HepG2 (cell line): ENCODE data around the gene TLR9. TPM values are rescaled to one million over a fixed set of nuclear protein-coding genes. Genes with fewer than 3 reads are reported as not detected.
A peak's percentile ranks its signal among the peaks of the same experiment; 100 is the strongest.

Source experiments
- ATM ChIP-seq: fragments of 450-650 bp; IDR thresholded peaks from 2 replicates; pipeline ENCODE4 v1.7.1; 2017; ENCODE audit warnings: mild to moderate bottlenecking, borderline replicate concordance
- E2F1 ChIP-seq: sonication (generic); formaldehyde crosslinking; IDR thresholded peaks from 2 replicates; pipeline ENCODE4 v1.5.0; 2020; ENCODE audit warnings: missing genetic modification reagents
- EZH2 ChIP-seq: conservative IDR thresholded peaks from 2 replicates; pipeline ENCODE4 v1.6.1; 2012; ENCODE audit warnings: mild to moderate bottlenecking, low read depth, low read length, moderate library complexity
- FIP1L1 ChIP-seq: fragments of 200-400 bp; formaldehyde crosslinking; IDR thresholded peaks from 2 replicates; pipeline ENCODE4 v1.6.1; 2018; ENCODE audit warnings: low read depth, mild to moderate bottlenecking, low read length, moderate library complexity, borderline replicate concordance; ENCODE audit not compliant: insufficient read depth
- KDM3A ChIP-seq: IDR thresholded peaks from 2 replicates; pipeline ENCODE4 v1.6.1; 2018; ENCODE audit warnings: low read depth, missing compliant biosample characterization
- KLF12 ChIP-seq: sonication (generic); formaldehyde crosslinking; IDR thresholded peaks from 2 replicates; pipeline ENCODE4 v1.4.0; 2020; ENCODE audit warnings: missing genetic modification reagents, borderline replicate concordance
- MEIS2 ChIP-seq: sonication (generic); formaldehyde crosslinking; IDR thresholded peaks from 2 replicates; pipeline ENCODE4 v1.9.0; 2021; ENCODE audit warnings: mild to moderate bottlenecking, missing genetic modification reagents
- RBFOX2 ChIP-seq: fragments of 200-400 bp; formaldehyde crosslinking; IDR thresholded peaks from 2 replicates; pipeline ENCODE4 v1.6.1; 2017; ENCODE audit warnings: low read depth, mild to moderate bottlenecking, low read length
- SNAPC5 ChIP-seq: sonication (generic); formaldehyde crosslinking; IDR thresholded peaks from 2 replicates; pipeline ENCODE4 v1.8.1; 2023; ENCODE audit warnings: mild to moderate bottlenecking, missing genetic modification reagents, borderline replicate concordance
- SRSF9 ChIP-seq: fragments of 200-400 bp; formaldehyde crosslinking; IDR thresholded peaks from 2 replicates; pipeline ENCODE4 v1.6.1; 2018; ENCODE audit warnings: borderline replicate concordance, mild to moderate bottlenecking, low read depth, low read length; ENCODE audit not compliant: insufficient read depth, poor library complexity, severe bottlenecking
- SYNCRIP ChIP-seq: fragments of 200-400 bp; formaldehyde crosslinking; IDR thresholded peaks from 2 replicates; pipeline ENCODE4 v1.6.1; 2018; ENCODE audit warnings: mild to moderate bottlenecking, low read depth, low read length; ENCODE audit not compliant: insufficient read depth
- YEATS4 ChIP-seq: sonication (generic); formaldehyde crosslinking; IDR thresholded peaks from 2 replicates; pipeline ENCODE4 v1.4.0; 2020; ENCODE audit warnings: missing genetic modification reagents, borderline replicate concordance
- ZBTB42 ChIP-seq: sonication (generic); formaldehyde crosslinking; IDR thresholded peaks from 2 replicates; pipeline ENCODE4 v1.5.0; 2020; ENCODE audit warnings: mild to moderate bottlenecking, missing genetic modification reagents
- ZNF160 ChIP-seq: sonication (generic); formaldehyde crosslinking; IDR thresholded peaks from 2 replicates; pipeline ENCODE4 v1.8.0; 2022; ENCODE audit warnings: mild to moderate bottlenecking, inconsistent platforms, missing genetic modification reagents
- ZNF317 ChIP-seq: sonication (generic); formaldehyde crosslinking; IDR thresholded peaks from 2 replicates; pipeline ENCODE4 v1.5.0; 2020; ENCODE audit warnings: mild to moderate bottlenecking, missing genetic modification reagents
- ZNF709 ChIP-seq: sonication (generic); formaldehyde crosslinking; IDR thresholded peaks from 2 replicates; pipeline ENCODE4 v1.5.0; 2020; ENCODE audit warnings: mild to moderate bottlenecking, missing genetic modification reagents
- ZSCAN22 ChIP-seq: sonication (generic); formaldehyde crosslinking; IDR thresholded peaks from 2 replicates; pipeline ENCODE4 v1.4.0; 2020; ENCODE audit warnings: mild to moderate bottlenecking, missing genetic modification reagents
- polyA plus RNA-seq, 8 experiments: library from polyadenylated mRNA; depleted of rRNA in 3 of 8; stranded (reverse) in 7 of 8; unstranded in 1 of 8; fragments of >200 nt; fragmentation: Illumina TruSeq in 4 of 8; extraction: Trizol in 4 of 8; gene quantifications; 2 replicates each; pipeline versions ENCODE4 v1.2.1 to v1.2.3, GENCODE V29; 2011 to 2016; ENCODE audit warnings: low read depth in 4 of 8, missing spikeins in 1 of 8, mixed read lengths in 1 of 8; ENCODE audit not compliant: insufficient read depth in 1 of 8
- total RNA-seq, 5 experiments: library from RNA; depleted of rRNA; stranded (reverse); fragments of >200 nt; fragmentation: Illumina TruSeq; extraction: Trizol; gene quantifications; 2 replicates each; pipeline ENCODE4 v1.2.3, GENCODE V29; 2016; ENCODE audit warnings: low read depth in 1 of 5
- TF ChIP-seq, protein P1 (sequence below): sonication (generic); formaldehyde crosslinking; IDR thresholded peaks from 2 replicates; pipeline ENCODE4 v1.5.0; 2020; ENCODE audit warnings: mild to moderate bottlenecking, missing genetic modification reagents
- TF ChIP-seq, protein P2 (sequence below): sonication (generic); formaldehyde crosslinking; IDR thresholded peaks from 2 replicates; pipeline ENCODE4 v1.4.0; 2020; ENCODE audit warnings: missing genetic modification reagents, borderline replicate concordance
- TF ChIP-seq, protein P3 (sequence below): sonication (generic); formaldehyde crosslinking; IDR thresholded peaks from 2 replicates; pipeline ENCODE4 v1.5.0; 2020; ENCODE audit warnings: missing genetic modification reagents
- TF ChIP-seq, protein P4 (sequence below): sonication (generic); formaldehyde crosslinking; IDR thresholded peaks from 2 replicates; pipeline ENCODE4 v1.5.0; 2020; ENCODE audit warnings: mild to moderate bottlenecking, missing genetic modification reagents, borderline replicate concordance

TLR9 gene
- total and polyA plus RNA-seq, 2 of the 13 experiments (the other 11 are each of a cell fraction or from before 2014, with no cell fraction given), result not detected

GRCh38 chr3:52231502-52232278 is 6.2 kb upstream of the TLR9 start (continued):
- TF ChIP-seq, protein P1, sequence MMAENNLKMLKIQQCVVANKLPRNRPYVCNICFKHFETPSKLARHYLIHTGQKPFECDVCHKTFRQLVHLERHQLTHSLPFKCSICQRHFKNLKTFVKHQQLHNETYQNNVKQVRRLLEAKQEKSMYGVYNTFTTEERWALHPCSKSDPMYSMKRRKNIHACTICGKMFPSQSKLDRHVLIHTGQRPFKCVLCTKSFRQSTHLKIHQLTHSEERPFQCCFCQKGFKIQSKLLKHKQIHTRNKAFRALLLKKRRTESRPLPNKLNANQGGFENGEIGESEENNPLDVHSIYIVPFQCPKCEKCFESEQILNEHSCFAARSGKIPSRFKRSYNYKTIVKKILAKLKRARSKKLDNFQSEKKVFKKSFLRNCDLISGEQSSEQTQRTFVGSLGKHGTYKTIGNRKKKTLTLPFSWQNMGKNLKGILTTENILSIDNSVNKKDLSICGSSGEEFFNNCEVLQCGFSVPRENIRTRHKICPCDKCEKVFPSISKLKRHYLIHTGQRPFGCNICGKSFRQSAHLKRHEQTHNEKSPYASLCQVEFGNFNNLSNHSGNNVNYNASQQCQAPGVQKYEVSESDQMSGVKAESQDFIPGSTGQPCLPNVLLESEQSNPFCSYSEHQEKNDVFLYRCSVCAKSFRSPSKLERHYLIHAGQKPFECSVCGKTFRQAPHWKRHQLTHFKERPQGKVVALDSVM, result no peak
- TF ChIP-seq ZNF709 (CRISPR knock-in tag) (no peak), SNAPC5 (CRISPR knock-in tag) (no peak), ZBTB42 (CRISPR knock-in tag) (no peak), MEIS2 (no peak), SRSF9 (no peak), E2F1 (no peak), ATM (no peak), ZNF160 (CRISPR knock-in tag) (no peak), ZSCAN22 (no peak), EZH2 (no peak), YEATS4 (CRISPR knock-in tag) (no peak), FIP1L1 (no peak), KLF12 (CRISPR knock-in tag) (no peak), KDM3A (CRISPR knock-in tag) (peak; percentile 83; the same call in 1 of the 2 replicates), ZNF317 (no peak), RBFOX2 (peak; percentile 60), SYNCRIP (no peak)
- TF ChIP-seq, protein P2, sequence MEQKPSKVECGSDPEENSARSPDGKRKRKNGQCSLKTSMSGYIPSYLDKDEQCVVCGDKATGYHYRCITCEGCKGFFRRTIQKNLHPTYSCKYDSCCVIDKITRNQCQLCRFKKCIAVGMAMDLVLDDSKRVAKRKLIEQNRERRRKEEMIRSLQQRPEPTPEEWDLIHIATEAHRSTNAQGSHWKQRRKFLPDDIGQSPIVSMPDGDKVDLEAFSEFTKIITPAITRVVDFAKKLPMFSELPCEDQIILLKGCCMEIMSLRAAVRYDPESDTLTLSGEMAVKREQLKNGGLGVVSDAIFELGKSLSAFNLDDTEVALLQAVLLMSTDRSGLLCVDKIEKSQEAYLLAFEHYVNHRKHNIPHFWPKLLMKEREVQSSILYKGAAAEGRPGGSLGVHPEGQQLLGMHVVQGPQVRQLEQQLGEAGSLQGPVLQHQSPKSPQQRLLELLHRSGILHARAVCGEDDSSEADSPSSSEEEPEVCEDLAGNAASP, result no peak
- TF ChIP-seq, protein P3, sequence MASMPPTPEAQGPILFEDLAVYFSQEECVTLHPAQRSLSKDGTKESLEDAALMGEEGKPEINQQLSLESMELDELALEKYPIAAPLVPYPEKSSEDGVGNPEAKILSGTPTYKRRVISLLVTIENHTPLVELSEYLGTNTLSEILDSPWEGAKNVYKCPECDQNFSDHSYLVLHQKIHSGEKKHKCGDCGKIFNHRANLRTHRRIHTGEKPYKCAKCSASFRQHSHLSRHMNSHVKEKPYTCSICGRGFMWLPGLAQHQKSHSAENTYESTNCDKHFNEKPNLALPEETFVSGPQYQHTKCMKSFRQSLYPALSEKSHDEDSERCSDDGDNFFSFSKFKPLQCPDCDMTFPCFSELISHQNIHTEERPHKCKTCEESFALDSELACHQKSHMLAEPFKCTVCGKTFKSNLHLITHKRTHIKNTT, result no peak
- TF ChIP-seq, protein P4, sequence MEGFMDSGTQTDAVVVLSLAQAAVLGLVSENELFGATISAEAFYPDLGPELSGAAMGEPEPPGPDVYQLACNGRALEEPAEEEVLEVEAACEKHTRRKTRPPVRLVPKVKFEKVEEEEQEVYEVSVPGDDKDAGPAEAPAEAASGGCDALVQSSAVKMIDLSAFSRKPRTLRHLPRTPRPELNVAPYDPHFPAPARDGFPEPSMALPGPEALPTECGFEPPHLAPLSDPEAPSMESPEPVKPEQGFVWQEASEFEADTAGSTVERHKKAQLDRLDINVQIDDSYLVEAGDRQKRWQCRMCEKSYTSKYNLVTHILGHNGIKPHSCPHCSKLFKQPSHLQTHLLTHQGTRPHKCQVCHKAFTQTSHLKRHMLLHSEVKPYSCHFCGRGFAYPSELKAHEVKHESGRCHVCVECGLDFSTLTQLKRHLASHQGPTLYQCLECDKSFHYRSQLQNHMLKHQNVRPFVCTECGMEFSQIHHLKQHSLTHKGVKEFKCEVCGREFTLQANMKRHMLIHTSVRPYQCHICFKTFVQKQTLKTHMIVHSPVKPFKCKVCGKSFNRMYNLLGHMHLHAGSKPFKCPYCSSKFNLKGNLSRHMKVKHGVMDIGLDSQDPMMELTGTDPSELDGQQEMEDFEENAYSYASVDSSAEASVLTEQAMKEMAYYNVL, result no peak
